HG03066 (cell line): ENCODE data around the gene TLX1.

Experiments
- ATAC-seq: cut with Tn5 transposase; IDR thresholded peaks from one replicate; pipeline ENCODE4 v1.9.1; 2021; ENCODE audit warnings: low read depth; ENCODE audit not compliant: unreplicated experiment

TLX1 gene

DNA sequence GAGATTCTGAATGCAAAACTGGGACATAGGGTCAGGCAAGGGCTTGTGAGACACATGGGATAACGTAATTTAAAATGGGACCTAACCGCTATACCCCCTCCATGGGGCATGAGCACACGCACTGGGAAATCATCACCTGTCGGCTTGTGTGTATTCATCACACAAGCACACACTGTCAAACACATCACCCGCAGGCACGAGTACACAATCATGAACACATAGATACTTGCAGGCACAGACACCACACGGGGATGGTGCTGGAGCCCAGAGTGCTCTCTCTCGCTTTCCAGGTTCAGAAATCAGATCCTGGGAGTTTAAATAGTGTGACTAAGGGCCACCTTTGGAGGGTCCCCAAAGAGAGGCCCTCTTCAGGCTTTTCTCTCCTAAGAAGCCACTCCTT, 19.6 kb upstream of the TLX1 start:
- no peak for ATAC-seq

- no peak for ATAC-seq
Measured at GRCh38 chr10:101112799-101113594, 18.1 kb upstream of the TLX1 start.

DNA sequence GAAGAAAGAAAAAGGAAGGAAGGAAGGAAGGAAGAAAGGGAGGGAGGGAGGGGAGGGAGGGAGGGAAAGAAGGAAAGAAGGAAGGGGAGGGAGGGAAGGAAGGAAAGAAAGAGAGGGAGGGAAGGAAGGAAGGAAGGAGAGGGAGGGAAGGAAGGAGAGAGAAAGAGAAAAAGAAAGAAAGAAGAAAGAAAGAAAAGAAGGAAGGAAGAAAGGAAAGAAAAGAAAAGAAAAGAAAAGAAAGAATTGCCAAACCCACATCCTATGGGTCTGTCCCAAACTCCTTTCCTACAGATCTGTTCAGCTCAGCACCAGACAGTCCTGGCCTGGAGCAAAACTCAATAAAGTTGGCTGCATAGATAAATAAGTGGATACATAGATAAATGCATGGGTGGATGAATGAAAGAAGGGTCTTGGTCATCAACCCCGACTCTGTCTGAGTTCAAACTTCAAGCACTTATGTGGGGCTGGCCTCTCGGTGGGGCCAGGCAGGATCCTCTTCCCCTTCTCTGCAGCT, 17.2 kb upstream of the TLX1 start:
- ATAC-seq, result no peak

DNA sequence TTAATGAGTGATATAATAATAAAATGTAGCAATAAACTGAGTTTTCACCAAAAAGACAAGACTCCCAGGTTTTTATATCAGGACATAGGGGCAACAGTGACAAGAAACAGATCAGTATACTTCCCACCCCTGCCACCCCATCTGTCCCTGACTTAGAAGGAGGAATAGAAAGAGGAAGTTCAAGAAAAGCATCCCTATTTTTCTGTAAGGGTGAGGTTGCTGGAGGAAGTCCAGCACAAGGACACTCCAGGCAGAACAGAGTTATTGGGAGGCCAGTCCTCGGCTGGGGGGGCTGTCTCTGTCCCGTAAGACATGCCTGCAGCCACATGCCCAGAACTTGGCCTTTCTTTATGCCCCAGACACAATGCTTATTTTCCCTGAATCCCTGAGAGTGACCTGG, 16.5 kb upstream of the TLX1 start:
- ATAC-seq, result no peak

- no peak for ATAC-seq
Measured at GRCh38 chr10:101116754-101117153, 14.3 kb upstream of the TLX1 start.

GRCh38 chr10:101118031-101118430, 13.1 kb upstream of the TLX1 start:
- ATAC-seq, result no peak

- ATAC-seq, result no peak
Measured at GRCh38 chr10:101120520-101120883, 10.6 kb upstream of the TLX1 start.

DNA sequence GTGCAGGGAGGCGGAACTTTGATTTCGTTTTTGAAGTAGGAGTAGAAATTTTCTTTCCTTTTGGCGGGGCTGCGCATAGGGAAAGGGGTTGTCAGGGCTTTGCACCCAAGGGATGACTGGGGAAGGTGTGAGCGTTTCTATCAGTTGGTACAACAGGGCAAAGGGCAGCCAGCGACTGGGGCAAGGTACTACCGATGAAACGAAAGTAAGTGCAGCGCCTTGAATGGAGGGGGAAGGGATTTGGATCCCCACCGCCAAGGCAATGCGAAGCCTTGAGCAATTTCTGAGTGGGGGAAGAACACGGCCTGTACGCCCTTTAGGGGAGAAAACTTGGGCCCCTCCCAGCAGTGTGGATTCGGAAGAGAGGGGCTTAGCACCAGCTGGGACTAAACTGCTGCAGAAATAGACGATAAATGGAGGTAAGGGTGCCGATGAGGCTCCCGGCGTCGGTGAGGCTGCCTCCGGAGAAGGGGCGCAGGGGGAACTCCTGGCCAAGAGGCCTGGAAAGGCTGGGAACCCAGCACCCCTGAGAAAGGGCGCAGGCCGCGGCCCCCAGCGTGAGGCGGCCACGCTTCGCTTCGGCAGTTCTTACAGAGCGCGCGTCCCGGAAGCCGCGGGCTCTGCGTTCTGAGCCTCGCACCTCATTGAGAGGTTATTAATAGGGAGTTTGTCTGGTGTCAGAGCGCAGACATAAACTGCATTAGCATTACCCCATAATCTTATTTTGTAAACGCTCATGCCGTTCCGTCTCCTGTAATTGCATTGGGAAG, 10.0 kb upstream of the TLX1 start:
- ATAC-seq, result no peak

- ATAC-seq, result no peak
Measured at GRCh38 chr10:101121654-101122031, 9.5 kb upstream of the TLX1 start.

DNA sequence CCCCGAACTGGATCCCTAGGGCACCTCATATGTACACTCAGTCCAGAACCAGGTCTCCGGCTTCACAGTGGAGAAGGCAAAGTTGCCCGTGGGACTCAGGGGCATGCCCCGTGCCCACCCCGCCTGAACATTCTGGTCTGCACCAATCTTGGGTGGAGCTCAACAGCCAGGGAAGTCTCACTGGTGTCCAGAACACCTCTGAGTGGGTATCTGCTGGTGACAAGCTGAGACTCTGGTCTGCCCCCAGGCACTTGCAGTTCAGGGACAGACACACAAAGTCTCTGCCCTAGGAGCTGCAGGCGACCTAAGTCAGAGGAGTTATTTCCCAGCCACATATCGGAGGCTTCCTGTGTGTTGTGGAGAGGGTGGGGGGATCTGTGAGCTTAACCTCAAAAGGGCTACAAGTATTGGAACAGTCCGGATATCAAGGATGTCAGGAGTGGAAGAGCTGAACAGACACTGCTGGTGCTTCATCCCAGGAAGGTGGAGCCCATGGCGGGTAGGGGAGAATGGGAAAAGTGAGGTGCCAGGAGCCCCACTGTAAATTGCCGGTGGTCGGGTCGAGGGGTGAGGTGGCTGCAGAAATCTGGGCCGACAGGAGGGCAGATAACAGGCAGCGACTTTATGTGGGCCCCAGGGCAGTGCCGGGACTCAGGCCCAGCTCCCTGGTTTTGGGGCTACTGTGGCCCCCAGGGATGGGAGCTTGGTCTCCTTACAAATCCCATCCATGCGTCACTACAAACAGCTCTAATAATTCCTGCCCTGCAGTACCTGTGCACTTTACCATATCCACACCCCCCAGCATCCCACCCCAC, 8.6 kb upstream of the TLX1 start:
- no peak for ATAC-seq

GRCh38 chr10:101123085-101123814, 7.8 kb upstream of the TLX1 start:
- no peak for ATAC-seq

DNA sequence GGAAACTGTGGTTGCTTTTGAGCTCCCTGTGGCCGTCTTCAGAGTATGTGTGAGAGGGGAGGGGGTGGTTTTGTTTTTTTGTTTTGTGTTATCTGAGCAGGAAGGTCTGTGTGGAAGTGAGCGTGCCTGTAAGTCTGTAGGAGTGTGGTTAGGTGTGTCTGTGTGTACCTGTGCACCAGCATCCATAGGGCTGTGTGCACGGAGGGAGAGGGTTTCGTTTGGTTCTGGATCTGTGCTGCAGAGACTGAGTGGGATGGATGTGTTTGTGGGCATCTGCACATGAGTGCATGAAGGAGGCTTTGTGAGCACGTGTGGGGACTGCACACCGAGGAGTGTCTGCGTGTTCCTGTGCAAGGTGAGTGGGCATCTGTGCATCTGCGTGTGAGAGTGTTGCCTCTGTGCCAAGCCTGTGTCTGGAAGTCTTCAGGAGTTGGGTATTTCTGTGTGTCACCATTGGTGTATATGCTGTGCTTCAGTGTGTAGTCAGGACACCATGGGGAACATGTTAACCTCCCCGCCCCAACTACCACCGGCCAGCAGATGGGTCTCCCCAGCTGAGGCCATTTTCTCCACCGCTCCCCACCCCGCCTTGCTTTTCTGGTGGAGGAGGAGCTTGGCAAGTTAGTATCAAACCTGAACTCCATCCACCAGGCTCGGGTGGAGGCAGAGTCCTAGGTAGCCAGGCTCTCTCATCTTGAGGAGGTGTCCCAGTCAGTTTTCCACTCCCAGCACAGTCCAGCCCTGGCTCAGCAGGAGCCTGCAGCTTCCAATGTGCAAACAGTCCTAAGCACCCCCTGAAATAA, 7.1 kb upstream of the TLX1 start:
- no peak for ATAC-seq

DNA sequence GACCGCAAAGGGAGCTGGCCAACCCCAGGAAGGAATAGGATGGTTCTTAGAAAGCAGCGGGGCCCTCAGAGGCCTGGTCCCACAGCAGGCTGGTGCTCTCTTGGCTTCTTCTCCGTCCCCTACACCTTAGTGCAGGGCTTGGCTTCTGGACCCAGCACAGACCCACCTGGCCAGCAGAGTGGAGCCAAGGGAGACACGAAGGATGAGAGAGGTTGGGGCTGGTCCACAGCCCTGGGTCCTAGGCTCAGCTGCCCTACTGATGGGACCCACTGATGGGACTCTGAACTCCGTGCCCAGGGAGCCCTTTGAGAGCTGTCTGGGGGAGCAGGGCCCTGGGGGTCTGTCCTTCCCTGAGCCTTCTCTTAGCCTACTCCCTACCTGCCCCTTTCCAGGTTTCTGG, 6.2 kb upstream of the TLX1 start:
- ATAC-seq, result no peak

- ATAC-seq, result no peak
Measured at GRCh38 chr10:101126684-101127628, 4.1 kb upstream of the TLX1 start.

GRCh38 chr10:101130141-101130540, 959 bp upstream of the TLX1 start:
- no peak for ATAC-seq

GRCh38 chr10:101131962-101132635, 999 bp downstream of the TLX1 start:
- ATAC-seq, result no peak

GRCh38 chr10:101132636-101133473, 1.8 kb downstream of the TLX1 start:
- no peak for ATAC-seq
